GM19324 (cell line): ENCODE data around the gene MLN.

Source experiments
- ATAC-seq: cut with Tn5 transposase; IDR thresholded peaks from one replicate; pipeline ENCODE4 v1.9.1; 2021; ENCODE audit warnings: mild to moderate bottlenecking, moderate library complexity; ENCODE audit not compliant: unreplicated experiment, low FRiP score

The MLN gene, protein sequence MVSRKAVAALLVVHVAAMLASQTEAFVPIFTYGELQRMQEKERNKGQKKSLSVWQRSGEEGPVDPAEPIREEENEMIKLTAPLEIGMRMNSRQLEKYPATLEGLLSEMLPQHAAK

DNA sequence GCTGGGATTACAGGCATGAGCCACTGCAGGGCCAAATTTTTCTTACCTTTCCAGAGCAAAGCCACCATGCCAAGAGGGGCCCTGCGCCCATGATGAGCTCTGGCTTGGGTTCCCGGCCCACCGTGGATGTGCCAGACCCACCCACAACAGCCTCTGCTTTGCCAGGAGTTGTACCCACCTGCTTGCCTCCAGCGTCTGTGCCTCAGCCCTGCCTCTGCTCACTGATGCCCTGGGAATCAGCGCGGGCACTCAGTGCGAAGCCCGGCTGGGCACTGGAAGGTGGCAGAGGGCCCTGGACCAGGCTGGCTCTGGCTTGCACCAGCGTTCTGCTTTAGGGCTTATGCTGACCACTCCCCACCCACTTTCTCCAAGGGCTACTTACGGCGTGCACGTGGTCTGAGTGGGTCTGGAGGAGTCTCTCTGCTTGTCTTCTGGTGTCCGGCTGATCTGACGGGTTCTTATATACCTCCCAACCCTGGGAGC lies at the start of gene MLN:
TSS of gene MLN (minus strand) at position 433 of the 483 bp plus-strand sequence. CDS start 2,840 bp downstream, outside the sequence.
- ATAC-seq: no peak

DNA sequence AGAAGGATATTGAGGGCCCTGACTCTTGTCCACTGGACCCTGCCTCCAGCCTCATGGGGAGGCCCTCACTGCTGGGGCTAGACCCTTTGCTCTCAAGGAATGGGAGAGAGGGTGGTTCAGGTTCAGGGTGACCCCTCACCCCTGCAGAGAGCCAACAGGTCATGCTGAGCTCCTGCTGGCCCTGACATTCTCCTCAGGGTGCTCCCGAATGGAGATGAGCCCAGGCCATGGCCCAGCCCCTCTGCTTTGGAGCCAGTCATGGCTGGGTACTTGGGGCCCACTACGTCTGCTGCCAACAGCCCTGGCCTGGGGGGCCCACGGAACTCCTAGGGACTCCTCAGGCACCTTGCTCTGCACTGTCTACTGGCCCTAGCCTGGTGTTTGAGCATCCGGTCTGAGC lies 49.2 kb upstream of the MLN start:
- ATAC-seq: no peak

DNA sequence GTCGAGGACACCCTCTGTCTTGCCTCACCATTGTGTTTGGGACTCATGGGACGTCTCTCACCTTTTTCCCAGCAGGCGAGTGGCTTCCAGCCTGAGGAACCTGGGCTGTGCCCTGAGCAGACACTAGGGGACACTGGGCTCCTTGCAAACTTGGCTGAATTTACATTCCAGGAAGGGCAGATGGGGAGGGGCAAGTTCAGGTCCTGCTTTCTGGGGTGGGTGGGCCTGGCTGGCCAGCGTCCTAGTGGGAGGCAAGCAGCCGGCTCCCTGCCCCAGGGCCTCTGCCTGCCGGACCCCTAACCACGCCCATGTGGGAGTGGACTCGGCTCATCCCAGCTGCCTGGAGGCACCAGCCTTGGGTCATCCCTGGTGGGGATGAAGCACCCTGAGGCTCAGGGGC lies 48.2 kb upstream of the MLN start:
- no peak for ATAC-seq

DNA sequence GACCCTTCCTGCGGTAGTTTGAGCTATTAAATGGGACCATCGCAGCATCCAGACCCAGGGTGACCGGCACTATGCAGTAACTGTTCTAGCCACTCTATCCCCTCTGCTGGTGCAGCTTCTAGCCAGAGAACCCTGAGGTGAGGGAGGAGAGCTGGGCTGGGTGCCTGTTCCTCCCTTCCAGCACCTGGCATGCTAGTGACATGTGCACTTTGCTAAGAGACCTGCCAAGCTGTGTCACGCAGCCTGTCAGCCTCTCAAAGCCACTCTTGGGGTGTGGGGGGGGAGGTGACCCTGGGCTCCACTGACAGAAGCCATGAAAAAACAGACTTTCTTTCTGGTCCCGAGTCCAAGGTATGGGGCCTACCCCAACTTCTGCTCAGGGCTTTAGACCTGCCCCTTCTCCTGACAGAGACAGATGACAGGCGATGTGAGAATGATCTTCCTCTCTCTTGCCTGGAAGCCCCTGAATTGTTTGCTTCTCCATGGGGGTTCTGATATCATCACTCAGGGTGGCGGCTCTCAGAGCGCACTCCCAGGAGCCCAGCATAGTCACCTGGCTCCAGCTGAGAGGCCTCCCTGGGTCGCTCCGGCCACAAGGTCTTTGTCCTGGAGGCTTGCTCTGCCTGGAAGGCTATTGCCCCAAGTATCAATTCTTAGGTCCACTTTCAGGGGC lies 47.2 kb upstream of the MLN start:
- ATAC-seq: no peak

DNA sequence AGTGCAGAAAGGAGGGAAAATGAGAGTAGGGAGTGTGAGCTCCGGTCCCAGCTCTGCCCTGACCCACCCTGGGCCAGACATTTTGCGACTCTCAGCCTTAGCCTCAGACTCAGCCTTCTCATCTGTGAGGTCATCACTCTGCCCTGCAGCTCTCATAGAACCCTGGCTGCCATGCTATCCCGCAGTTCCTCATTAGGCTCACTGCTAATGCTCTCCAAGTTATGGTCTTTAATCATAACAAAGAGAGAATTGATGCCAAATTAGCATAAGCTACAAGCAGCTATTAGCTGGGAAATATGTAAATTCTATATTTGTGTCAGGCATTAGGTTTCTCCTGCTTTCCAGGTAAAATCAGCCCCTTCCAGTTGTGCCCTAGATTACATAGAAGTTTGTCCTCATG lies 46.5 kb upstream of the MLN start:
- ATAC-seq: no peak

DNA sequence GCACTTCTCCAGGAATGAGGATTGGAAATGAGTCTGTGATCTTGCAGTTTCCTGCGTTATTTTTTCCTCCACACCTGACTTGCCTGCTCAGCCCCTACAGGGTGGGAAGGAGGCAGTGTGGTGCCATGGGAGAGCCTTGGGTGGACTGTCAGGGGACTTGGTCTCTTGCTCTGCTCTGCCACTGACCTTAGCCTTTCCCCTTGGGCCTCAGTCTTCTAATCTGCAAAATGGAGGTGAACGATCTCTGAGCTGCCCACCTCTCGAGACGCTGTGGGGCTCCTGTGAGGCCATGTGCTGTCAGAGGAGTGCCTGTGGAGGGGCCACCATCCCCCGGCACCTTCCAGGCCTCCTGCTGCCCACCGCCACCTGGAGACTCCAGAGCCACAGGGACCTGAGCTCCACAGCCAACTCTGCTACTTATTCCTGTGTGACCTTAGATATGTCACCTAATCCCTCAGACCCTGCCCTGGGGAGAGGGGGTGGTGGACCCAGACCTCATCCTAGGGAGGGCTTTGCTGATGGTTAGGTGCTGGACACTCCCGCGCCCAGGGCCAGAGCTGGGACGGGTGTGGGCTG lies 45.8 kb upstream of the MLN start:
- no peak for ATAC-seq

DNA sequence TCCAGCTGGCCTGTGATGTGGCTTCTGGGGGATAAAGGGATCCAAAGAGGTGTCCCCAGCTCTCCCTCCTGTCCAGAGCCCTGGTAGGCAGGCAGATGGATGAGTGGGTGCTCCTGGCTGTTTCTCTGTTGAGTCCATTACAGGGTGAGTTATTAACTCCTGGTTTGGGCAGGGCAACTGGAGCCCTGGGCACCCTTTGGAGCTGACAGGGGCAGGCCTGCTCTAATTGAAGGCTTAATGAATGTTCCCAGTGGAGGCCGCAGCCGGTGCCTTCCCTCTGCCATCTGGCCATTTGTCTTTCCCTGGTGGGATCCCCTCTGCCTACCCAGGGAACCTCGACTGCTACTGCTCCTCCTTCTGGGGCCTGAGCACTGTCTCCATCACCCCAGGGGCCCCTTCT lies 44.7 kb upstream of the MLN start:
- ATAC-seq: no peak

DNA sequence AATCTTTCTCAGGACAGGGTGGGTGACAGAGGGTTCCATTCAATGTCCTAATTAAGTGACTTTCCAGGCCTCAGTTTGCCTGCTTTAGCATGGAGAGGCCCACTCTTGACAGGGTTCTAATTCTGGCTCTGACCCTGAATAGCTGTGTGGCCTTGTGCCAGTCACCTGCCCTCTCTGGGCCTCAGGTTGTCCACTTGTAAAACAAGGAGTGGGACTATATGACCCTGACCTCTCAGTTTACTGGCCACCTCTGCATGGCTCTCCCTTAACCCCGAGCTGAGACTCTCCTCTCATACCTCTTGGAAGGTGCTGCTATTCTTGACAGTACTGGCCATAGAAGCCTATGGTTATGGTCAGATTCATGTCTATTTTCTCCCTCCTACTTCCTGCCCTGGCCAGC lies 44.1 kb upstream of the MLN start:
- no peak for ATAC-seq

DNA sequence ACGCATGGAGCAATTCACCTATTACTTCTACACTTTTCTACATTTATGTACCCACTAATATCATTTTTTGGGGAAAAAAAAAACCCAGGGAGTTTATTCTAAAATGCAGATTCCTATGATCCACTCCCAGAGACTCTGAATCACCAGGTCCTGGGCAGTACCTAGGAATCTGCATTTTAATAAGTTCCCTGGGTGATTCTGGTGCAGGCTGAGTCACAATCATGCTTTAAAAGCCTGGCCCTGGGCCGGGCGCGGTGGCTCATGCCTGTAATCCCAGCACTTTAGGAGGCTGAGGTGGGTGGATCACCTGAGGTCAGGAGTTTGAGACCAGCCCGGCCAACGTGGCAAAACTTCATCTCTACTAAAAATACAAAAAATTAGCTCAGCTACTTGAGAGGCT lies 43.3 kb upstream of the MLN start:
- no peak for ATAC-seq

DNA sequence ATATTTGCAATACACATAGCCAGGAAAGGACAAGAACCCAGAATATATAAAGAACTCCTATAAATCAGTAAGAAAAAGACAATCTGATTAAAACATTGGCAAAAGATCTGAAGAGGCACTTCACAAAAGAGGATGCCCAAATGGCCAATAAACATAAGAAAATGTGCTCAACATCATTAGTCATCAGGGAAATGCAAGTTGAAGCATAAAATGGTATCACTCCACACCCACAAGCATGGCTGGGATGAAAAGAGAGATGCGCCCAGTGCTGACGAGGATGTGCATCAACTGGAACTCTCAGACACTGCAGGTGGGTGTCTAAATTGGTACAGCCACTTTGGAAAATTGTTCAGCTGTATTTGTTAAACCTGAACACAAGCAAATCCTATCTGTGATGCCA lies 42.4 kb upstream of the MLN start:
- no peak for ATAC-seq

DNA sequence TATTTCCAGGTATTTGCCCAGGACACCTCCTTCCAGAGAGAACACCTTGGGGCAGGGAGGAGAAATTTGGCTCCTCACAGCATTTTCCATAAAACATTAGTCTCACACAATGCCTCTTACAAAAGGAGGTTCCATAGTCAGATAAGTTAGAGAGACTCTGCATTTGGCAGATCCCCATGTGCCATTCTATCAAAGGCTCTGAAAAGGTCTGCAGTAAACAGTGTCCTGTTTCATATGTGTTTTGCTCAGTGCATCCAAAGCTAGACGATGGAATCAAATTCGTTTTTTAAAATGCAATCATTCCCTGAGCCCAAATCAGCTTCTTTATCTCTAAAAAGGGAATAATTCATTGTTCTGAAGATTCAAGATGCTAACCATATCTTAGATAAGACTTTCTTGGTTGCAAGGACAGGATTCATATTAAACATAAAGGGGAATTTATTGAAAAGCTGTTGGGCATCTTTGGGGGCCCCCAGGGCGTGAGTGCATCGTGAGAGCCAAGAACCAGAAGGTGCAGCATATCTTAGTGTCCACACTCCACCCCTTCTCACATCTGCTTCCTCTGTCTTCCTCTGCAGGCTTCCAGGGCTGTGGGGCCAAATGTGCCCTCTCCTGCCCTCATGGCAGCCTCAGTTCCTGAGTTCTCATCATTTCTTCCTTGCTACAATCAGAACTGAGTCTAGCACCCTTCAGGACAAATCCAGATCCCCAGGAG lies 41.4 kb upstream of the MLN start:
- ATAC-seq: no peak

DNA sequence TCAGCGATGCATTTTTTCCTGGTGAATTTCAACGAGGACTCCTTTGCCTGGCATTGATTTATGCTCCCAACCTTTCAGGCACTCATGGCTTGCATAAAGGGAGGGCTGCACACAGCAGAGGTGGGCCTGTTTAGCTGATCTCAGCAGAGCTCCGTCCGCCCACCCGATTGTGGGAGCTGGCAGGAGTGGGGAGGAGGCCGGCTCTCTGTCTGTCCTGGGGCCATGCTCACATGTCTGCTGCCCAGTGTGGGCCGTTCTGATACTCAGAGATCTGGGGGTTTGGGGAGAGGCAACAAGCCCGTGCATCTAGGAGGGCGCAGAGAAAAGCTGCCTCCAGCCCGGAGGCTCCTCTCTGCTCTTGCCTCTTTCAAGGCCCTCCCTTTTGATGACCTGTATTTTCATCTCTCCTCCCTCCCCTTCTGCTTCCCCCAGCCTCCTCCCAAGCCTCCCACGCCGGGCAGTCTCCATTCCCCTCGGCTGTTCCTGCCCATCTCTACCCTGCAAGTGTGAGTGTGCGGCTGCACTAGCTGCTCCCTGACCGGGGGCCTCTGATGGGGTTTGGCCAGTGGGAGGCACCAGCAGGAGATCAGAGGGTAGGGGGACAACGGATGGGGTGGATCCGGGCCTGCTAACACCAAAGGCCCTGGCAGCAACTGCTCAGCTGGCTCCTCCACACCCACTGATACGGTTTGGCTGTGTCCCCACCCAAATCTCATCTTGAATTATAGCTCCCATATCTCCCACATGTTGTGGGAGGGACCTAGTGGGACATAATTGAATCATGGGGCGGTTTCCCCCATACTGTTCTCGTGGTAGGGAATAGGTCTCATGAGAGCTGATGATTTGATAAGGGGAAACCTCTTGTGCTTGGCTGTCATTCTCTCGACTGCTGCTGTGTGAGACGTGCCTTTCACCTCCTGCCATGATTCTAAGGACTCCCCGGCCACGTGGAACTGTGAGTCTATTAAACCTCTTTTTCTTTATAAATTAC lies 39.6 kb upstream of the MLN start:
- no peak for ATAC-seq

DNA sequence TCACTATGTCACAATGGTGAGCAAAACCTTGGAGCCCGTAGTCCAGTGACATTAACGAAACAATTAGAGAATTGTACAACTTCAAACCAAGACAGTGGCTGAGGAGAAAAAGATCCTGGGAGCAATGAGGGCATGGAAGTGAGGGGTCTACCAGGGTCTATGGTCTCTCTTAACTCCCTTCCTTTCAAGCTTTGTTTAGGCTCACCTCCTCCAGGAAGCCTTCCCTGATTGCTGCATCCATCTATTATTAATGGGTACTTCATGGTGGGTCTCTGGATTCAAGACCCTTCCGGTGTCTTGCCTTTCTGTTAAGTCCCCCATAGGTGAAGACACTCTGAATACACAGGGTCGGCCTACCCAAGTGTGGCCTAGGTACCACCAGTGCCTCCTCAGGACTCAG lies 38.1 kb upstream of the MLN start:
- ATAC-seq: no peak

DNA sequence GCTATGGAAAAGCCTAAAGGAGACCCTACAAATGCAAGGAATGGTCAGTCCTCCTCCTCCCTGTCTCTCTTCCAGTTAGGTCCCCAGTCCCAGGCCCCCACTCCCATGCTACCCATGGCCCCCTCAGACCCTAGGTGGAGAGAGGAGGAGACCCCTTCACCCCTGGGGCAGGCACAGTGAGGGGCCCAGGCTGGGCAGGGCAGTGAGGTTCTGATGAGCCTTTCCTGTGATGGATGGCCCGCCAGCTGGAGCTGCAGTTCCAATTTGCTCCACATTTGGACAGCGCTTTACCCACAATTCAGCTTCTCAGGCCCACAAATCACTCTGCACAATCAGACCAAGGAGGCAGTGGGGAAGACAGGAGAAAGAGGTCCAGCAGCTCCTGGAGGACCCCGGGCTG lies 37.3 kb upstream of the MLN start:
- no peak for ATAC-seq

DNA sequence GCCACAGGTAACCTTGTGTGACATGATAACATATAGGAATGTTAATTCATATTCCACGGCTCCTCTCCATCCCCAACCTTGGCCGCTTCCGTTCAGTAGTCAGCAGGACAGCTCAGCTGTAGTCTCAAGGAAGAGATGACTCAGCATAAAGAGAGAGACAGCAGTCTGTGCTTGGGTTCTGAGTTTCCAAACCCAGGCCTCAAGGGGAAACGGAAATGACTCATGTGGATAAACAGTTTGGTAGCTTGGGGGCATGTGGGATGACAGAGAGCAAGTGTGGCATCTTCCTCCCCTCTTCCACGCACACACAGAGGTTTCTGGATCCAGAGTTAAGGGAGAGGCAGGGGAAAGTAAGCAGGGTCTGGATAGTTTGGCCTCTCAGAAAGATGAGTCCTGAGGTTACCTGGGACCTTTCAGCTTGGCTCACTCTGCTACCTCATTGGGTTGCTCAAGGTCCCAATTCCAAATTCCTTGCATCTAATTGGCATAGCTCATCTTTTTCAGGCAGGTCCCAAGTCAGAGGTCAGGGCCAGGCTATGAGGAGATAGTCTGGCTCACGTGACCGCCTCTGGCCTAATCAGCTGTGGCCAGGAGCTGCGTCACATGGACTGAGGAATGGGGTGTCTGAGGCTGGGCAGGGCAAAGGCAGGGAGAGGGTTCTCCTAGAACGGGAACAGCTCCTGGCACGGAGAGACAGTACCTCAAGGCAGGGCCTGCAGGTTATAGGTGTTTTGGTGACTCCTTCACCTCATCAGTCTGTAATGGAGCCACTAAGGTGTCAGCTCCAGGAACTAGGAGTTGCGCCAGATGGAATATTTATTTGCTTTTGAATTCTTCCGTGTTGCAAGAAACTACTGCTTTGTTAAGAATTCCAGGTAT lies 36.5 kb upstream of the MLN start:
- ATAC-seq: no peak

DNA sequence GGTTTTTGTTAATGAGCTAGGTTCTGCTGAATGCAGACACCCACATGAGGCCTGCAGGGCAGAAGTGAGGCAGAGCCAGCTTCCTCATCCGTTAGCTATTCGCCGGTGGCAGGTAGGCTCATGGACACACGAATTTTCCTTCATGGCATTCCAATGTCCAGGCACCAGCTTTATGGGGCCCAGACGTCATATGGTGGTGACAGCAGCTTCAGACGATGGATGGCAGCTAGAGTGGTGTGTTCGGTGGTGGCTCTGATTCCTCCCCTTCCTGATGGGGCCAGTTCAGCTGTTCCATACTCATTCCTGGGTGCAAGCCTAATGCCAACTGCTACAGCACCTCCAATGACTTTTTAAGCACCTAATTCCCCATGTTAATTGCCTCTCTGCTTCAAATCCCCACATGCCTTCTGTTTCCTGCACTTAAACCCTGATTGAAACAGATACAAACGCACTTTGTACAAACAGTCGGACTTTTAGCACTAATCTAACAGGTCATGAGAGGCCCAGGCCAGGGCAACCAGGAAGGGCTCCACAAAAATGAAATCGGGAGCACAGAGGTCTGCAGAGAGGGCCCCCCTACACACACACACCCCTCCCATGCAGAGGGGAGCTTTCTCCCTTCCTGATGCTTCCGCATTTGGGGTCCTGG lies 35.7 kb upstream of the MLN start:
- no peak for ATAC-seq

DNA sequence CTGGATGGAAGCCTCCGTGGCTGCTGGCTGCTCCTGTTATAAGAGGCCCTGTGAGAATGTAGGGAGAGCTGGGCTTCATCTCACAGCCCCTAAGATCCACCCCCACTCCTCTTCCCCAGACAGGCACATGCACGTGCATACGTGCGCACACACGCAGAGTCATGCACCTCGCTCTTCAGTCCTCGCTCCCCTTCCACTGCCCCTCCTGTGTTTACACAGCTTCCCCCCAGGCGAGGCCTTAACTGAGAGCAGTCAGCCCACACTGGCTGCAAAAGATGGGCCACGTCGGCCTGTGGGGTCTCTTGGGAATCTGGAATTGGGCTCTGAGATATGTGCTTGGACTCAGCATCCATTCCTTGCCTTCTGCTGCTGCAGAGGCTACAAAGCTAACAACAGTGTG lies 35.2 kb upstream of the MLN start:
- ATAC-seq: no peak

DNA sequence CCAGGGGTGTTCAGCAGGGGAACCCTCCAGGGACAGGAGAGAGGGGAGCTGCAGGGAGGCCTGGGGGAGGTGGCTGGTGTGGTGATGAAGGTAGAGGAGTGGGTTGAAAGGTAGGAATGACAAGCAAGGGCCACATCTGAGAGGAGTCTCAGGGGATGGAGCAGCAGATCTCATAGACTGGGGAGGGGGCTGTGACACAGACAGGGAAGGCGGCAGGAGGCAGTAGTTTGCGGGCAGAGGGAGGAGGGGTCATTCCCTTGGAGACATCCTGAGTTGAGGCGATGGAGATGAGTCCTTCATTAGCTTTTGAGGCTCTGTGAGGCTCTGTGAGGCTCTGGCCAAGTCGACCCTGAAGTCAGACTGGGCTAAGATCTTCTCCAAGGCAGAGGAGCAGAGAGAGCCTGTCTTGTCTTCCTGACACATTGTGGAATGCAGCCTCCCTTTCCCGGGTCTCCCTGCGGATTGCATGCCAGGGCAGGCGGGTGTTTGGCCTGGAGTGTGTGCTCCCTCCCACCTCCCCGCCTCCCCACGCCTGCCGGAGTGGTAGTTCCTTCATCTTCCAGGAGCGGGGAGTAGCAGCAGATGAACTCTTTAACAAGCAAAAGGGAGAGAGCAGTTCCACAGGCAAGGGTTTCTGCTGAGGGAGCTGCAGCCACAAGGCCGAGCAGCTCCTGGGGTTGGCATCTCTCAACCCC lies 34.3 kb upstream of the MLN start:
- no peak for ATAC-seq
